NAMALWA (cell line): Measurements from ENCODE around the gene EFNA2.
A peak's percentile ranks its signal among the peaks of the same experiment; 100 is the strongest.

ENCODE experiments used
- DNase-seq: peaks from one replicate; pipeline ENCODE4 v3.0.0-alpha.2; 2015; ENCODE audit warnings: low spot score

Gene EFNA2

GRCh38 chr19:1272423-1273262 is 13.0 kb upstream of the EFNA2 start:
- DNase-seq = no peak

GRCh38 chr19:1273263-1274041 is 12.2 kb upstream of the EFNA2 start:
- no peak for DNase-seq

GRCh38 chr19:1274081-1274851 is 11.4 kb upstream of the EFNA2 start:
- DNase-seq = no peak

- no peak for DNase-seq
Measured at GRCh38 chr19:1274852-1275259, 10.8 kb upstream of the EFNA2 start.

GRCh38 chr19:1275260-1275975 is 10.3 kb upstream of the EFNA2 start, which contains the start of gene FAM174C:
TSS of gene FAM174C (plus strand) at chr19:1275530. CDS start at chr19:1275550, 20 bp downstream.
- DNase-seq = peak; percentile 98

GRCh38 chr19:1275976-1276627 is 9.6 kb upstream of the EFNA2 start:
- no peak for DNase-seq

- DNase-seq = peak; percentile 70
Measured at GRCh38 chr19:1276628-1277022, 9.0 kb upstream of the EFNA2 start.

- no peak for DNase-seq
Measured at GRCh38 chr19:1277061-1277460, 8.6 kb upstream of the EFNA2 start.

GRCh38 chr19:1278074-1278473 is 7.6 kb upstream of the EFNA2 start:
- no peak for DNase-seq

GRCh38 chr19:1278713-1279660 is 6.7 kb upstream of the EFNA2 start:
- DNase-seq = no peak

GRCh38 chr19:1279782-1280341 is 5.8 kb upstream of the EFNA2 start:
- peak; percentile 87 for DNase-seq

- no peak for DNase-seq
Measured at GRCh38 chr19:1280636-1281568, 4.8 kb upstream of the EFNA2 start.

- no peak for DNase-seq
Measured at GRCh38 chr19:1281569-1282287, 3.9 kb upstream of the EFNA2 start.

- DNase-seq = peak; percentile 47
Measured at GRCh38 chr19:1282588-1283206, 3.0 kb upstream of the EFNA2 start.

- DNase-seq = no peak
Measured at GRCh38 chr19:1283207-1283916, 2.3 kb upstream of the EFNA2 start.

- no peak for DNase-seq
Measured at GRCh38 chr19:1283917-1284292, 1.8 kb upstream of the EFNA2 start.
